HG03139 (cell line): Measurements from ENCODE around the gene TLN1.

ENCODE experiments used
- ATAC-seq: cut with Tn5 transposase; IDR thresholded peaks from one replicate; pipeline ENCODE4 v1.9.1; 2021; ENCODE audit not compliant: unreplicated experiment

TLN1 gene

GRCh38 chr9:35669331-35670145 lies 62.5 kb downstream of the TLN1 start:
- no peak for ATAC-seq

GRCh38 chr9:35667939-35668338 lies 64.1 kb downstream of the TLN1 start:
- no peak for ATAC-seq

- no peak for ATAC-seq
These were observed 65.4 kb downstream of the TLN1 start for GRCh38 chr9:35666549-35666948.

- no peak for ATAC-seq
These were observed 66.0 kb downstream of the TLN1 start for GRCh38 chr9:35666045-35666444.

- no peak for ATAC-seq
These were observed 66.5 kb downstream of the TLN1 start for GRCh38 chr9:35665471-35665818.

GRCh38 chr9:35664531-35665470 lies 67.2 kb downstream of the TLN1 start, which contains the start of gene ARHGEF39:
TSS of gene ARHGEF39 (minus strand) at chr9:35665195. CDS start at chr9:35665169, 26 bp downstream.
- peak; percentile 71 for ATAC-seq

GRCh38 chr9:35662437-35662836 lies 69.6 kb downstream of the TLN1 start:
- ATAC-seq = no peak

GRCh38 chr9:35661756-35662350 lies 70.1 kb downstream of the TLN1 start:
- no peak for ATAC-seq

GRCh38 chr9:35660966-35661415 lies 71.0 kb downstream of the TLN1 start:
- ATAC-seq = no peak

GRCh38 chr9:35659340-35659739 lies 72.7 kb downstream of the TLN1 start:
- no peak for ATAC-seq

- no peak for ATAC-seq
These were observed 73.1 kb downstream of the TLN1 start for GRCh38 chr9:35658968-35659220.

GRCh38 chr9:35658137-35658967 lies 73.6 kb downstream of the TLN1 start, which contains the start of gene CCDC107:
TSS of gene CCDC107 (plus strand) at chr9:35658292. CDS start at chr9:35658380, 88 bp downstream.
- peak; percentile 54 for ATAC-seq

- peak; percentile 78 for ATAC-seq
These were observed 74.4 kb downstream of the TLN1 start, which contains the start of gene RMRP for GRCh38 chr9:35657546-35658136. TSS of gene RMRP (minus strand) at chr9:35658019.

- ATAC-seq = no peak
These were observed 75.0 kb downstream of the TLN1 start for GRCh38 chr9:35656831-35657545.

GRCh38 chr9:35656348-35656747 lies 75.6 kb downstream of the TLN1 start:
- ATAC-seq = no peak

GRCh38 chr9:35653611-35654010 lies 78.4 kb downstream of the TLN1 start:
- no peak for ATAC-seq

- no peak for ATAC-seq
These were observed 79.2 kb downstream of the TLN1 start for GRCh38 chr9:35652829-35653209.

- ATAC-seq = no peak
These were observed 79.8 kb downstream of the TLN1 start for GRCh38 chr9:35651956-35652828.
